ENCODE measurements around the gene SPX. TPM values are rescaled to one million over a fixed set of nuclear protein-coding genes. Genes with fewer than 3 reads are reported as not detected.

SPX gene, protein sequence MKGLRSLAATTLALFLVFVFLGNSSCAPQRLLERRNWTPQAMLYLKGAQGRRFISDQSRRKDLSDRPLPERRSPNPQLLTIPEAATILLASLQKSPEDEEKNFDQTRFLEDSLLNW
- total RNA-seq (ENCODE audit: unreplicated experiment), result 0.18 TPM
- long read RNA-seq, partial matches to known transcripts, result 0 of 2 reads
- long read RNA-seq, other reads (novel, unspliced or antisense), result 0 of 2 reads

DNA sequence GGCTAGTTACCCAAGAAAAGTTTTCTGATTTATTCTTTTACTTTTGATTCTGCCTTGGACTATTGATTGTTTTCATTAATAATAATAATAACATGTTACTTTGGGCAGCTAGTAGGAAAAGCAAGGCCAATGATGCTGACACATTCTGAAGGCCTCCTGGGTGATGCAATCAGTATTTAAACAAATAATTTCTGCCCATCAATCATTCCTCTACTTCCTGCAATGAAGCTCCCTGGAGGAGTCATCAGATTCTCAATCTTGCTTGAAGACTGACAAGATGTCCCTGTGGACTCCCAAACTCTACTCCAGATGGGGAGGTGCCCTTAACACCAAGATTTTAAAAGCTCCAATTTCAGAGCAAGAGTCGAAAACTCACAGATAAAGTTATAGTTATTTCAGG lies at the start of gene SPX:
Gene SPX, plus strand, starts transcription at position 244 of the 400 bp plus-strand sequence. CDS start 177 bp downstream, outside the sequence.
- H3K36me3 Mint-ChIP-seq (ENCODE audit: low read depth, unreplicated experiment), result no peaks in the 10 kb centered on the region
- H3K9me3 Mint-ChIP-seq (ENCODE audit: unreplicated experiment), result no peaks in the 10 kb centered on the region
- TF ChIP-seq, protein P1, sequence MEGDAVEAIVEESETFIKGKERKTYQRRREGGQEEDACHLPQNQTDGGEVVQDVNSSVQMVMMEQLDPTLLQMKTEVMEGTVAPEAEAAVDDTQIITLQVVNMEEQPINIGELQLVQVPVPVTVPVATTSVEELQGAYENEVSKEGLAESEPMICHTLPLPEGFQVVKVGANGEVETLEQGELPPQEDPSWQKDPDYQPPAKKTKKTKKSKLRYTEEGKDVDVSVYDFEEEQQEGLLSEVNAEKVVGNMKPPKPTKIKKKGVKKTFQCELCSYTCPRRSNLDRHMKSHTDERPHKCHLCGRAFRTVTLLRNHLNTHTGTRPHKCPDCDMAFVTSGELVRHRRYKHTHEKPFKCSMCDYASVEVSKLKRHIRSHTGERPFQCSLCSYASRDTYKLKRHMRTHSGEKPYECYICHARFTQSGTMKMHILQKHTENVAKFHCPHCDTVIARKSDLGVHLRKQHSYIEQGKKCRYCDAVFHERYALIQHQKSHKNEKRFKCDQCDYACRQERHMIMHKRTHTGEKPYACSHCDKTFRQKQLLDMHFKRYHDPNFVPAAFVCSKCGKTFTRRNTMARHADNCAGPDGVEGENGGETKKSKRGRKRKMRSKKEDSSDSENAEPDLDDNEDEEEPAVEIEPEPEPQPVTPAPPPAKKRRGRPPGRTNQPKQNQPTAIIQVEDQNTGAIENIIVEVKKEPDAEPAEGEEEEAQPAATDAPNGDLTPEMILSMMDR (IDR thresholded peaks at IDR 0.05; ENCODE audit: unreplicated experiment), result no peak
- no peaks in the 10 kb centered on the region for H3K4me1 Mint-ChIP-seq (ENCODE audit: unreplicated experiment)
- H3K27ac Mint-ChIP-seq (ENCODE audit: unreplicated experiment), result no peak within 1 kb of the TSS
- peak within 1 kb of the TSS; percentile 82 for H3K4me3 Mint-ChIP-seq (ENCODE audit: unreplicated experiment)
- DNase-seq (ENCODE audit: low spot score), result no peak
- peaks cover 1% of the 10 kb centered on the region for H3K27me3 Mint-ChIP-seq (ENCODE audit: unreplicated experiment)

DNA sequence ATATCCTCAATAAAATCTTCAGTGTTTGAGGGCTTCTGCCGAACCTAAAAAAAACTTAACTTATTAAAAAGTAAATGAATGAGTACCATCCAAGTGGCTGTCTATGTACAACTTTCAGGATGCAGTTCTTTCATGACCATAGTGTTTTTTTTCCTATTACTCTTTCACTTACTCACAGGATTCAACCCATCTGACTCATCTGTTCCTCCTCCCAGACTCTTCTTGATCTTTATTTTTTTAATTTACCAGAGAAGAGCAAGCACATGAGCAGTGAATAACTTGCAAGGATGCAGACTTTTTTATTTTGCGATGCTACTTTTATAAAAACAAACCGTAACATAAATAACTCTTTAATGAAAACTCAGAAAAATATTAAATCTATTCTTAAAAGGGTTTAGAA lies 49.1 kb upstream of the SPX start:
- Mint-ChIP-seq H3K9me3 (ENCODE audit: unreplicated experiment) (no peaks in the 10 kb centered on the region), H3K27me3 (ENCODE audit: unreplicated experiment) (no peaks in the 10 kb centered on the region), H3K36me3 (ENCODE audit: low read depth, unreplicated experiment) (peaks cover 10% of the 10 kb centered on the region), H3K27ac (ENCODE audit: unreplicated experiment) (no peak overlapping the region), H3K4me1 (ENCODE audit: unreplicated experiment) (no peaks in the 10 kb centered on the region), H3K4me3 (ENCODE audit: unreplicated experiment) (no peak overlapping the region)
- TF ChIP-seq, protein P1 (IDR thresholded peaks at IDR 0.05; ENCODE audit: unreplicated experiment), result no peak
- no peak for DNase-seq (ENCODE audit: low spot score)

DNA sequence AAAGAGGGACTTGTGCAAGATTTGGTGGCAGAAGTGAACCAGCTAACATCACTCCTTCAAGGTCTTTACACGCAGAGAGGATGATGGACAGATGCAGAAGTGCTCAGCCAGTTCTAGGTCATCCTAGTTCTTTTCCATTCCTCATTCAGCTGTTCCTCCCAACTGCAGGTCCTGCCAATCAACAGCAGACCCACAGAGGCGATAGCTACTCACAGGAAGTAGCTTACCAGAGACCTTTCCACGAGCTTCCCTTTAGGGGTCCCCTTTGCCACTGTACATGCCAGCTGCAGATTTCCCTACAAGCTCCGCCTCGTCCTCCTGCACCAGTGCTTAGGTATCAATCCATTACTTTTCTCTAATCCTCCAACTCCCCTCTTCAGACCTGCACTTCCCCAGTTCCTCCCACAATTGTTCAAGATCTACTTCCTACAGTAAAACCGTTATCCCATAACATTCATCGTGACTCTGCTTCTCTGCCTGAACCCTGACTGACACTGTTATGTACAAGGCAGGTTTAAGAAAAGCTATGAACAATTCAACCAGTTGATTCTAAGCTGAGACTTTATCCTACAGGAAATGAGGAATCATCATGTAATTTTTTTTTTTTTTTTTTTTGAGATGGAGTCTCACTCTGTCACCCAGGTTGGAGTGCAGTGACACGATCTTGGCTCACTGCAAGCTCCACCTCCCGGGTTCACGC lies 47.2 kb upstream of the SPX start:
- Mint-ChIP-seq H3K9me3 (ENCODE audit: unreplicated experiment) (no peaks in the 10 kb centered on the region), H3K27ac (ENCODE audit: unreplicated experiment) (no peak overlapping the region), H3K27me3 (ENCODE audit: unreplicated experiment) (no peaks in the 10 kb centered on the region), H3K4me1 (ENCODE audit: unreplicated experiment) (no peaks in the 10 kb centered on the region), H3K36me3 (ENCODE audit: low read depth, unreplicated experiment) (peaks cover 4% of the 10 kb centered on the region), H3K4me3 (ENCODE audit: unreplicated experiment) (no peak overlapping the region)
- TF ChIP-seq, protein P1 (IDR thresholded peaks at IDR 0.05; ENCODE audit: unreplicated experiment), result no peak
- DNase-seq (ENCODE audit: low spot score), result no peak

DNA sequence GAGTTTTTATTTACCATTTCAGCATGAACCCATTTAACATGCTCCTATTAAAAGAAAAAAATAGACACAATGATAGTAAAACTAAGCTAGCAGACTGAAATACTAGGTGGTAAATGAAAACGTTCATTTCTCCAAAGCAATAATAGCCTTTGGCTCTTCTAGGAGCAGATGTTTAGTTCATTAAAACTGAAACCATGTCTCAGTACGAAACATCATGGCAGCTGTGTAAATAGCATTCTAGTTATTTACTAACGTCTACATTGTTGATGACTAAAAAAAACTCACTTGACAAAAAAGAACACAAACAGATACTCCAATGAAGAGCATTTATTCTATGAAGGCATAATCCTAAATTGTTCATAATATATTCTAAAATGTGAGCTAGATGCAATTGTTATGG lies 42.6 kb upstream of the SPX start:
- no peak overlapping the region for H3K4me3 Mint-ChIP-seq (ENCODE audit: unreplicated experiment)
- H3K36me3 Mint-ChIP-seq (ENCODE audit: low read depth, unreplicated experiment), result peaks cover 7% of the 10 kb centered on the region
- TF ChIP-seq, protein P1 (IDR thresholded peaks at IDR 0.05; ENCODE audit: unreplicated experiment), result no peak
- no peaks in the 10 kb centered on the region for H3K9me3 Mint-ChIP-seq (ENCODE audit: unreplicated experiment)
- H3K4me1 Mint-ChIP-seq (ENCODE audit: unreplicated experiment), result no peaks in the 10 kb centered on the region
- H3K27ac Mint-ChIP-seq (ENCODE audit: unreplicated experiment), result no peak overlapping the region
- no peak for DNase-seq (ENCODE audit: low spot score)
- H3K27me3 Mint-ChIP-seq (ENCODE audit: unreplicated experiment), result no peaks in the 10 kb centered on the region

DNA sequence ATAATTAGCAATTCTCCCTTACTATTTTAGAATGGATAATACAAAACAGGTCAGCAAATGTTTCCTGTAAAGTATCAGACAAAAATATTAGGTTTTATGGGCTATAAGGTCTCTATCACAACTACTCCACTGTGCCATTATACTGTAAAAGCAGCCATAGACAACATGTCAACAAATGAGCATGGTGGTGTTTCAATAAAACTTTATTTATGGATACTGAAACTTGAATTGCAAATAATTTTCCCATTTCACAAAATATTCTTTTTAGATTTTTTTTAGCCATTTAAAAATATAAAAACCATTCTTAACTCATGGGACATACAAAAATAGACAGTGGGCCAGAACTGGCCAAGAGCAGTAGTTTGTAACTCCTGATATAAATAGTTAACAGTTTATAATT lies 40.1 kb upstream of the SPX start:
- Mint-ChIP-seq H3K9me3 (ENCODE audit: unreplicated experiment) (no peaks in the 10 kb centered on the region), H3K4me3 (ENCODE audit: unreplicated experiment) (no peak overlapping the region), H3K4me1 (ENCODE audit: unreplicated experiment) (no peaks in the 10 kb centered on the region), H3K27me3 (ENCODE audit: unreplicated experiment) (no peaks in the 10 kb centered on the region), H3K27ac (ENCODE audit: unreplicated experiment) (no peak overlapping the region), H3K36me3 (ENCODE audit: low read depth, unreplicated experiment) (peaks cover 18% of the 10 kb centered on the region)
- DNase-seq (ENCODE audit: low spot score), result no peak
- TF ChIP-seq, protein P1 (IDR thresholded peaks at IDR 0.05; ENCODE audit: unreplicated experiment), result no peak
